T follicular helper cell (primary cell): ENCODE measurements around the gene RUSC2.
"Not testable (repeated sequence)": the region's sequence is repeated elsewhere in the genome, so short reads cannot be mapped to it uniquely, and the experiment has no call there.

Source experiments
- DNase-seq: peaks from one replicate; pipeline ENCODE4 v3.0.0-alpha.2; 2020; ENCODE audit warnings: low read depth

The RUSC2 gene

GRCh38 chr9:35523556-35523955 is 33.6 kb downstream of the RUSC2 start:
- not testable (repeated sequence) for DNase-seq

- no peak for DNase-seq
Measured at GRCh38 chr9:35526087-35526801, 36.3 kb downstream of the RUSC2 start.

GRCh38 chr9:35529161-35529823 is 39.4 kb downstream of the RUSC2 start:
- DNase-seq = no peak

- no peak for DNase-seq
Measured at GRCh38 chr9:35533398-35533797, 43.5 kb downstream of the RUSC2 start.

GRCh38 chr9:35534921-35535320 is 45.0 kb downstream of the RUSC2 start:
- DNase-seq = not testable (repeated sequence)

- DNase-seq = no peak
Measured at GRCh38 chr9:35537913-35538312, 48.0 kb downstream of the RUSC2 start.

GRCh38 chr9:35538361-35539234 is 48.7 kb downstream of the RUSC2 start:
- DNase-seq = no peak
